HUES48 (cell line): Measurements from ENCODE around the gene TPM2.
A peak's percentile ranks its signal among the peaks of the same experiment; 100 is the strongest.

ENCODE experiments used
- H3K27ac ChIP-seq: one replicate; pipeline ENCODE4 v1.7.0; 2013; ENCODE audit warnings: low read depth, low read length, inconsistent platforms
- H3K27me3 ChIP-seq: 2 replicates; pipeline ENCODE4 v1.6.1; 2013; ENCODE audit warnings: mild to moderate bottlenecking, low read length; ENCODE audit not compliant: control insufficient read depth, insufficient read depth
- H3K36me3 ChIP-seq: 2 replicates; pipeline ENCODE4 v1.6.1; 2013; ENCODE audit warnings: low read length; ENCODE audit not compliant: control insufficient read depth, insufficient read depth
- H3K4me1 ChIP-seq: 2 replicates; pipeline ENCODE4 v1.6.1; 2013; ENCODE audit warnings: mild to moderate bottlenecking, low read length; ENCODE audit not compliant: control insufficient read depth, insufficient read depth
- H3K4me3 ChIP-seq: 2 replicates; pipeline ENCODE4 v1.5.1; 2013; ENCODE audit warnings: mild to moderate bottlenecking, low read depth, low read length
- H3K9ac ChIP-seq: 2 replicates; pipeline ENCODE4 v1.6.1; 2013; ENCODE audit warnings: mild to moderate bottlenecking, low read depth, low read length, moderate library complexity
- H3K9me3 ChIP-seq: 2 replicates; pipeline ENCODE4 v1.6.1; 2013; ENCODE audit warnings: low read length; ENCODE audit not compliant: control insufficient read depth, insufficient read depth

TPM2 gene

GRCh38 chr9:35682520-35683315, 7.0 kb downstream of the TPM2 start:
- Histone ChIP-seq H3K4me3 (no peak overlapping the region), H3K27me3 (no peaks in the 10 kb centered on the region), H3K9ac (no peak overlapping the region), H3K4me1 (peaks cover 4% of the 10 kb centered on the region), H3K36me3 (peaks cover 59% of the 10 kb centered on the region), H3K9me3 (no peaks in the 10 kb centered on the region), H3K27ac (no peak overlapping the region)

GRCh38 chr9:35682051-35682450, 7.7 kb downstream of the TPM2 start:
- H3K9me3 ChIP-seq = no peaks in the 10 kb centered on the region
- no peaks in the 10 kb centered on the region for H3K27me3 ChIP-seq
- no peak overlapping the region for H3K27ac ChIP-seq
- peaks cover 4% of the 10 kb centered on the region for H3K4me1 ChIP-seq
- no peak overlapping the region for H3K4me3 ChIP-seq
- H3K36me3 ChIP-seq = peaks cover 52% of the 10 kb centered on the region
- H3K9ac ChIP-seq = no peak overlapping the region

GRCh38 chr9:35681341-35682002, 8.3 kb downstream of the TPM2 start:
- peak overlapping the region; percentile 37 for H3K27ac ChIP-seq
- H3K4me1 ChIP-seq = peaks cover 4% of the 10 kb centered on the region
- peaks cover 2% of the 10 kb centered on the region for H3K27me3 ChIP-seq
- no peaks in the 10 kb centered on the region for H3K9me3 ChIP-seq
- H3K9ac ChIP-seq = no peak overlapping the region
- H3K36me3 ChIP-seq = peaks cover 47% of the 10 kb centered on the region
- H3K4me3 ChIP-seq = no peak overlapping the region

GRCh38 chr9:35680331-35681105, 9.2 kb downstream of the TPM2 start:
- Histone ChIP-seq H3K4me1 (peaks cover 4% of the 10 kb centered on the region), H3K9ac (no peak overlapping the region), H3K36me3 (peaks cover 39% of the 10 kb centered on the region), H3K9me3 (no peaks in the 10 kb centered on the region), H3K27ac (peak overlapping the region; percentile 42), H3K4me3 (no peak overlapping the region), H3K27me3 (peaks cover 4% of the 10 kb centered on the region)

GRCh38 chr9:35679766-35680330, 9.9 kb downstream of the TPM2 start:
- H3K27ac ChIP-seq = peak overlapping the region; percentile 42
- H3K36me3 ChIP-seq = peaks cover 32% of the 10 kb centered on the region
- peaks cover 4% of the 10 kb centered on the region for H3K4me1 ChIP-seq
- H3K4me3 ChIP-seq = no peak overlapping the region
- H3K9me3 ChIP-seq = no peaks in the 10 kb centered on the region
- peaks cover 4% of the 10 kb centered on the region for H3K27me3 ChIP-seq
- H3K9ac ChIP-seq = no peak overlapping the region

- no peak overlapping the region for H3K4me3 ChIP-seq
- H3K9me3 ChIP-seq = no peaks in the 10 kb centered on the region
- H3K36me3 ChIP-seq = peaks cover 24% of the 10 kb centered on the region
- H3K9ac ChIP-seq = no peak overlapping the region
- peaks cover 4% of the 10 kb centered on the region for H3K27me3 ChIP-seq
- H3K27ac ChIP-seq = no peak overlapping the region
- peaks cover 4% of the 10 kb centered on the region for H3K4me1 ChIP-seq
Measured at GRCh38 chr9:35679091-35679490, 10.6 kb downstream of the TPM2 start.

- Histone ChIP-seq H3K27me3 (peaks cover 4% of the 10 kb centered on the region), H3K4me3 (peak overlapping the region; percentile 64), H3K36me3 (no peaks in the 10 kb centered on the region), H3K9ac (peak overlapping the region; percentile 82), H3K4me1 (peaks cover 4% of the 10 kb centered on the region), H3K27ac (no peak overlapping the region), H3K9me3 (no peaks in the 10 kb centered on the region)
Measured at GRCh38 chr9:35675732-35676392, 13.9 kb downstream of the TPM2 start.

- Histone ChIP-seq H3K36me3 (no peaks in the 10 kb centered on the region), H3K27ac (no peak overlapping the region), H3K27me3 (peaks cover 4% of the 10 kb centered on the region), H3K9me3 (no peaks in the 10 kb centered on the region), H3K4me3 (peak overlapping the region; percentile 64), H3K4me1 (no peaks in the 10 kb centered on the region), H3K9ac (no peak overlapping the region)
Measured at GRCh38 chr9:35675204-35675603, 14.5 kb downstream of the TPM2 start.

GRCh38 chr9:35674025-35674361, 15.7 kb downstream of the TPM2 start:
- no peaks in the 10 kb centered on the region for H3K4me1 ChIP-seq
- no peak overlapping the region for H3K9ac ChIP-seq
- H3K4me3 ChIP-seq = no peak overlapping the region
- no peak overlapping the region for H3K27ac ChIP-seq
- H3K36me3 ChIP-seq = no peaks in the 10 kb centered on the region
- peaks cover 4% of the 10 kb centered on the region for H3K27me3 ChIP-seq
- H3K9me3 ChIP-seq = no peaks in the 10 kb centered on the region

- no peaks in the 10 kb centered on the region for H3K36me3 ChIP-seq
- H3K9me3 ChIP-seq = no peaks in the 10 kb centered on the region
- no peak within 1 kb of the TSS for H3K9ac ChIP-seq
- H3K27me3 ChIP-seq = peaks cover 4% of the 10 kb centered on the region
- H3K27ac ChIP-seq = no peak within 1 kb of the TSS
- no peaks in the 10 kb centered on the region for H3K4me1 ChIP-seq
- no peak within 1 kb of the TSS for H3K4me3 ChIP-seq
Measured at GRCh38 chr9:35673132-35674024, 16.3 kb downstream of the TPM2 start, which contains the start of gene CA9. TSS of gene CA9 (plus strand) at chr9:35673928. CDS start at chr9:35673960, 32 bp downstream.
